Measurements from ENCODE around the gene SMARCB1.

SMARCB1 gene

GRCh38 chr22:23789121-23789520, 2.4 kb downstream of the SMARCB1 start:
- TF ChIP-seq CTCF (IDR thresholded peaks at IDR 0.05; ENCODE audit: borderline replicate concordance, control extremely low read depth, extremely low read depth, insufficient read depth, missing control alignments), result no peak

GRCh38 chr22:23789638-23790037, 2.9 kb downstream of the SMARCB1 start:
- DNase-seq (ENCODE audit: low spot score), result no peak
- no peak for TF ChIP-seq CTCF (IDR thresholded peaks at IDR 0.05; ENCODE audit: borderline replicate concordance, control extremely low read depth, extremely low read depth, insufficient read depth, missing control alignments)
- in situ Hi-C loops (cut with MboI; ENCODE audit: low sequenced_read_pairs, unreplicated experiment), result no loop called here

More at GRCh38 chr22:23789121-23789520, 2.4 kb downstream of the SMARCB1 start:
- no peak for DNase-seq (ENCODE audit: low spot score)
- in situ Hi-C loops (cut with MboI; ENCODE audit: low sequenced_read_pairs, unreplicated experiment), result no loop called here

- no peak for TF ChIP-seq CTCF (IDR thresholded peaks at IDR 0.05; ENCODE audit: borderline replicate concordance, control extremely low read depth, extremely low read depth, insufficient read depth, missing control alignments)
- DNase-seq (ENCODE audit: low spot score), result no peak
- in situ Hi-C loops (cut with MboI; ENCODE audit: low sequenced_read_pairs, unreplicated experiment), result no loop called here
Measured at GRCh38 chr22:23790819-23791737, 4.3 kb downstream of the SMARCB1 start.

- no peak for DNase-seq (ENCODE audit: low spot score)
- TF ChIP-seq CTCF (IDR thresholded peaks at IDR 0.05; ENCODE audit: borderline replicate concordance, control extremely low read depth, extremely low read depth, insufficient read depth, missing control alignments), result no peak
- in situ Hi-C loops (cut with MboI; ENCODE audit: low sequenced_read_pairs, unreplicated experiment), result no loop called here
Measured at GRCh38 chr22:23791738-23792645, 5.2 kb downstream of the SMARCB1 start.

- no peak for DNase-seq (ENCODE audit: low spot score)
- in situ Hi-C loops (cut with MboI; ENCODE audit: low sequenced_read_pairs, unreplicated experiment), result no loop called here
- no peak for TF ChIP-seq CTCF (IDR thresholded peaks at IDR 0.05; ENCODE audit: borderline replicate concordance, control extremely low read depth, extremely low read depth, insufficient read depth, missing control alignments)
Measured at GRCh38 chr22:23793326-23793725, 6.6 kb downstream of the SMARCB1 start.

- no peak for DNase-seq (ENCODE audit: low spot score)
Measured at GRCh38 chr22:23796461-23796860, 9.7 kb downstream of the SMARCB1 start.

More at GRCh38 chr22:23796461-23796860, 9.7 kb downstream of the SMARCB1 start:
- no peak for TF ChIP-seq CTCF (IDR thresholded peaks at IDR 0.05; ENCODE audit: borderline replicate concordance, control extremely low read depth, extremely low read depth, insufficient read depth, missing control alignments)
- in situ Hi-C loops (cut with MboI; ENCODE audit: low sequenced_read_pairs, unreplicated experiment), result no loop called here
